ENCODE data around the gene BCL2L11.
"Not testable (repeated sequence)": the region's sequence is repeated elsewhere in the genome, so short reads cannot be mapped to it uniquely, and the experiment has no call there.

Gene BCL2L11, protein sequence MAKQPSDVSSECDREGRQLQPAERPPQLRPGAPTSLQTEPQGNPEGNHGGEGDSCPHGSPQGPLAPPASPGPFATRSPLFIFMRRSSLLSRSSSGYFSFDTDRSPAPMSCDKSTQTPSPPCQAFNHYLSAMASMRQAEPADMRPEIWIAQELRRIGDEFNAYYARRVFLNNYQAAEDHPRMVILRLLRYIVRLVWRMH

DNA sequence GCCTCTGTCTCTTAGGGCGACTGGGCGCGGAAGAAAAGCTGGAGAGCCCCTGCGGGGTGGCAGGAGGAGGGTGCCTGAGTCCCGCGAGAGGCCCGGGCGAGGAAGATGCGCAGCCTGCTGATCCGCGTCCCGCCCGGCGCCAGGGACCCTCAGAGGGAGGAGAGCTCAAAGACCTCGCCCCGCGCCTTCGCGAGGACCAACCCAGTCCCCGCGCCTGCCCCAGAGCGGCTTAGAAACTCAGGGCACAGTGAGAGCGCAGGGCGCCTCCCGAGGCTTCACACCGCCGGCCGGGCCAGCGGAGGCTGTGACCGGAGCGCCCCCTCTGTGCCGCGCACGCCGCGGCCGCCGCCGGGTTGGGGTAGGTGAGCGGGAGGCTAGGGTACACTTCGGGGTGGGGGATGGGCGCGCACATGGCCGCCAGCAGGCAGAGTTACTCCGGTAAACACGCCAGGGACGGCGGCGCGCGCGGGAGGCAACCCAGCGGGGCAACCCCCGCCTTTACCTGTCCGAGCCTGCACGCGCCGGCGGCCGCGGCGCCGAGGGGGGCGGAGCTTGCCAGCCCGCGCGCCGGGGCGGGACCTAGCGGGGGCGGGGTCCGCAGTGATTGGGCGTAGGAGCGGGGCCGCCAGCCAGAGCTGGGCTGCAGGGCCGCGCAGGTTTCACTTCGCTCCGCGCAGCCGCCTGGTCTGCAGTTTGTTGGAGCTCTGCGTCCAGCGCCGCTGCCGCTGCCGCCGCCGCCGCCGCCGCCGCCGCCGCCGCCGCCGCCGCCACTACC is at the start of gene BCL2L11:
TSS of gene BCL2L11 (plus strand) at position 662 of the 775 bp plus-strand sequence. CDS start 2,832 bp downstream, outside the sequence.
- Histone ChIP-seq H3K9ac (ENCODE audit: insufficient read length) (peak within 1 kb of the TSS; percentile 46), H3K9me3 (ENCODE audit: low read depth, low read length) (no peaks in the 10 kb centered on the region), H3K27ac (no peak within 1 kb of the TSS), H3K36me3 (ENCODE audit: insufficient read depth, low read length) (peaks cover 6% of the 10 kb centered on the region; the same call in 1 of the 2 replicates), H3K4me3 (peak within 1 kb of the TSS; percentile 89)
- peak; percentile 52; the same call in 1 of the 2 replicates for TF ChIP-seq POLR2AphosphoS5 (IDR thresholded peaks at IDR 0.05; ENCODE audit: borderline replicate concordance, low read depth, low read length)
- TF ChIP-seq FOXP2 (optimal IDR thresholded peaks at IDR 0.05; ENCODE audit: control extremely low read depth, extremely low read length, insufficient read depth): no peak
- no peak for DNase-seq (ENCODE audit: low read depth, low spot score)

GRCh38 chr2:111071600-111072171 is 49.0 kb upstream of the BCL2L11 start:
- H3K9ac ChIP-seq (ENCODE audit: insufficient read length): no peak overlapping the region
- no peak for DNase-seq (ENCODE audit: low read depth, low spot score)
- TF ChIP-seq POLR2AphosphoS5 (IDR thresholded peaks at IDR 0.05; ENCODE audit: borderline replicate concordance, low read depth, low read length) (no peak), EZH2 (IDR thresholded peaks at IDR 0.05) (no peak), FOXP2 (optimal IDR thresholded peaks at IDR 0.05; ENCODE audit: control extremely low read depth, extremely low read length, insufficient read depth) (no peak)

GRCh38 chr2:111072220-111072871 is 48.4 kb upstream of the BCL2L11 start:
- no peaks in the 10 kb centered on the region for H3K36me3 ChIP-seq (ENCODE audit: insufficient read depth, low read length)
- H3K4me3 ChIP-seq: no peak overlapping the region
- DNase-seq (ENCODE audit: low read depth, low spot score): no peak
- no peaks in the 10 kb centered on the region; the same call in 1 of the 2 replicates for H3K9me3 ChIP-seq (ENCODE audit: low read depth, low read length)
- TF ChIP-seq FOXP2 (optimal IDR thresholded peaks at IDR 0.05; ENCODE audit: control extremely low read depth, extremely low read length, insufficient read depth) (no peak), EZH2 (IDR thresholded peaks at IDR 0.05) (no peak), POLR2AphosphoS5 (IDR thresholded peaks at IDR 0.05; ENCODE audit: borderline replicate concordance, low read depth, low read length) (no peak)
- H3K27ac ChIP-seq: no peak overlapping the region
- no peak overlapping the region for H3K9ac ChIP-seq (ENCODE audit: insufficient read length)

More at GRCh38 chr2:111071600-111072171, 49.0 kb upstream of the BCL2L11 start:
- H3K4me3 ChIP-seq: no peak overlapping the region
- H3K9me3 ChIP-seq (ENCODE audit: low read depth, low read length): no peaks in the 10 kb centered on the region; the same call in 1 of the 2 replicates
- no peak overlapping the region for H3K27ac ChIP-seq
- no peaks in the 10 kb centered on the region for H3K36me3 ChIP-seq (ENCODE audit: insufficient read depth, low read length)

GRCh38 chr2:111082659-111083058 is 38.1 kb upstream of the BCL2L11 start:
- not testable (repeated sequence) for H3K4me3 ChIP-seq; H3K9ac ChIP-seq (ENCODE audit: insufficient read length); H3K9me3 ChIP-seq (ENCODE audit: low read depth, low read length); H3K27ac ChIP-seq; H3K36me3 ChIP-seq (ENCODE audit: insufficient read depth, low read length); DNase-seq (ENCODE audit: low read depth, low spot score)

DNA sequence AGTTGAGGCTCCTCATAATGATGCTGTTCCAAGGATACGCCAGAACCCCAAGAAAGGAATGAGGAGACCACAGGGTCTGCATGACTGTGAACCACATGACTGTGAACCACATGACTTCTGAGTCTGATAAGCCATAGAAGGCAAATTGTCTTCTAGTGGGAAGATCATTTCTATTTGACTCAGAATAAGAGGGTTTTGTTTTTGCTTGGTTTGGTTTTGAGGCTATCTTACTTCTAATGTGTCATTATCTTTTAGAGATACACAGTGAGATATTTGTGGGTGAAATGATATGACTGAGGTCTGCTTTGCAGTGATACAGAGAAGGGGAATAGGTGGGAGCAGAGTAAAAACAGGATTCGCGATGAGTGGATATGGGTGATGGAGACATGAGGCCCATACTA is 28.9 kb upstream of the BCL2L11 start:
- Histone ChIP-seq H3K9ac (ENCODE audit: insufficient read length) (no peak overlapping the region), H3K36me3 (ENCODE audit: insufficient read depth, low read length) (no peaks in the 10 kb centered on the region), H3K27ac (no peak overlapping the region), H3K4me3 (no peak overlapping the region), H3K9me3 (ENCODE audit: low read depth, low read length) (no peaks in the 10 kb centered on the region)
- no peak for TF ChIP-seq FOXP2 (optimal IDR thresholded peaks at IDR 0.05; ENCODE audit: control extremely low read depth, extremely low read length, insufficient read depth)
- TF ChIP-seq POLR2AphosphoS5 (IDR thresholded peaks at IDR 0.05; ENCODE audit: borderline replicate concordance, low read depth, low read length): no peak
- TF ChIP-seq EZH2 (IDR thresholded peaks at IDR 0.05): no peak
- no peak for DNase-seq (ENCODE audit: low read depth, low spot score)

GRCh38 chr2:111094691-111095090 is 26.0 kb upstream of the BCL2L11 start:
- DNase-seq (ENCODE audit: low read depth, low spot score): no peak
- Histone ChIP-seq H3K9ac (ENCODE audit: insufficient read length) (no peak overlapping the region), H3K27ac (no peak overlapping the region), H3K4me3 (no peak overlapping the region), H3K36me3 (ENCODE audit: insufficient read depth, low read length) (no peaks in the 10 kb centered on the region), H3K9me3 (ENCODE audit: low read depth, low read length) (no peaks in the 10 kb centered on the region)
- TF ChIP-seq POLR2AphosphoS5 (IDR thresholded peaks at IDR 0.05; ENCODE audit: borderline replicate concordance, low read depth, low read length): no peak
- no peak for TF ChIP-seq EZH2 (IDR thresholded peaks at IDR 0.05)
- TF ChIP-seq FOXP2 (optimal IDR thresholded peaks at IDR 0.05; ENCODE audit: control extremely low read depth, extremely low read length, insufficient read depth): no peak

DNA sequence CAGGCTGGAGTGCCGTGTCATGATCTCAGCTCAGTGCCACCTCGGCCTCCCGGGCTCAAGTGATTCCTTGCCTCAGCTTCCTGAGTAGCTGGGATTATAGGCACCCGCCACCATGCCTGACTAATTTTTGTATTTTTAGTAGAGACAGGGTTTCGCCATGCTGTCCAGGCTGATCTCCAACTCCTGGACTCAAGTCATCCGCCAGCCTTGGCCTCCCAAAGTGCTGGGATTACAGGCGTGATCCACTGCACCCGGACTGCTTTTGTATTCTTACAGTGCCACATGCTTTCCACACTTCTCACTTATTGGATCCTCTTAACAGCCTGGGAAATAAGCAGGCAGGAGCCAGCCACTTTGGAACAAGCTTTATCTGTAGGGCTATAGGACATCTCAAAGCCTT is 25.3 kb upstream of the BCL2L11 start:
- DNase-seq (ENCODE audit: low read depth, low spot score): no peak
- Histone ChIP-seq H3K4me3 (no peak overlapping the region), H3K9me3 (ENCODE audit: low read depth, low read length) (no peaks in the 10 kb centered on the region), H3K36me3 (ENCODE audit: insufficient read depth, low read length) (no peaks in the 10 kb centered on the region), H3K27ac (no peak overlapping the region), H3K9ac (ENCODE audit: insufficient read length) (no peak overlapping the region)
- TF ChIP-seq FOXP2 (optimal IDR thresholded peaks at IDR 0.05; ENCODE audit: control extremely low read depth, extremely low read length, insufficient read depth) (no peak), EZH2 (IDR thresholded peaks at IDR 0.05) (no peak), POLR2AphosphoS5 (IDR thresholded peaks at IDR 0.05; ENCODE audit: borderline replicate concordance, low read depth, low read length) (no peak)

DNA sequence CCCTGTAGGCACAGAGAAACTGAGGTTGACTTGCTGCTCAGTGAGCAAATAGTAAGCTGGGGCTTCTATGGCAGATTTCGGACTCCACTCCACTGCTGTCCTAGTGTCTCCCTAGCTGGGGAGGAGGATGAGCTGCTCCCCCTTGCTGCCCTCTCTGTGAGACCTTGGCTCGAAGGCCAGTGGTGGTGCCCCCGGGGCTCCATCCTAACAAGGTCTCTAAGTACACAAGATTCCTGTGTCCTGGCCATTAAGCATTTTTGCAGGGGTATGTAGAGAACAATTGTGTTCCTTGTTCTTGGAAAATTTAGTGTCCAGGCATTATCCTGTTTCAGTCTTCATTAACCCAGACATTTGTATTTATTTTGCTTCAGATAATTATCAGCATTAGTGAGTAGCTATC is 21.3 kb upstream of the BCL2L11 start:
- no peak for DNase-seq (ENCODE audit: low read depth, low spot score)
- TF ChIP-seq POLR2AphosphoS5 (IDR thresholded peaks at IDR 0.05; ENCODE audit: borderline replicate concordance, low read depth, low read length) (no peak), EZH2 (IDR thresholded peaks at IDR 0.05) (no peak), FOXP2 (optimal IDR thresholded peaks at IDR 0.05; ENCODE audit: control extremely low read depth, extremely low read length, insufficient read depth) (no peak)
- no peak overlapping the region for H3K9ac ChIP-seq (ENCODE audit: insufficient read length)
- no peaks in the 10 kb centered on the region for H3K9me3 ChIP-seq (ENCODE audit: low read depth, low read length)
- no peaks in the 10 kb centered on the region for H3K36me3 ChIP-seq (ENCODE audit: insufficient read depth, low read length)
- no peak overlapping the region for H3K27ac ChIP-seq
- no peak overlapping the region for H3K4me3 ChIP-seq
